ENCODE results near the gene HOXD8.

The HOXD8 gene

DNA sequence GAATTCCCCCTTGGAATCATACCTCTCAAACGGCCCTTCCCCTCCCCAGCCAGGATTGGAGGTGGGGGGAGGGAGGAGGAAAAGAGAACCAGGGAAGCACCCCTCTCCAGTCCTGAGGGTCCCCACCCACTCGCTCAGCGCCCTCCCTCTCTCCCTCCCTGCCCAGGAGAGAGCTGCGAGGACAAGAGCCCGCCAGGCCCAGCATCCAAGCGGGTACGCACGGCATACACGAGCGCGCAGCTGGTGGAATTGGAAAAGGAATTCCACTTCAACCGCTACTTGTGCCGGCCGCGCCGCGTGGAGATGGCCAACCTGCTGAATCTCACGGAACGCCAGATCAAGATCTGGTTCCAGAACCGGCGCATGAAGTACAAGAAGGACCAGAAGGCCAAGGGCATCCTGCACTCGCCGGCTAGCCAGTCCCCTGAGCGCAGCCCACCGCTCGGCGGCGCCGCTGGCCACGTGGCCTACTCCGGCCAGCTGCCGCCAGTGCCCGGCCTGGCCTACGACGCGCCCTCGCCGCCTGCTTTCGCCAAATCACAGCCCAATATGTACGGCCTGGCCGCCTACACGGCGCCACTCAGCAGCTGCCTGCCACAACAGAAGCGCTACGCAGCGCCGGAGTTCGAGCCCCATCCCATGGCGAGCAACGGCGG lies 42.0 kb downstream of the HOXD8 start:
- TF ChIP-seq, protein P1, sequence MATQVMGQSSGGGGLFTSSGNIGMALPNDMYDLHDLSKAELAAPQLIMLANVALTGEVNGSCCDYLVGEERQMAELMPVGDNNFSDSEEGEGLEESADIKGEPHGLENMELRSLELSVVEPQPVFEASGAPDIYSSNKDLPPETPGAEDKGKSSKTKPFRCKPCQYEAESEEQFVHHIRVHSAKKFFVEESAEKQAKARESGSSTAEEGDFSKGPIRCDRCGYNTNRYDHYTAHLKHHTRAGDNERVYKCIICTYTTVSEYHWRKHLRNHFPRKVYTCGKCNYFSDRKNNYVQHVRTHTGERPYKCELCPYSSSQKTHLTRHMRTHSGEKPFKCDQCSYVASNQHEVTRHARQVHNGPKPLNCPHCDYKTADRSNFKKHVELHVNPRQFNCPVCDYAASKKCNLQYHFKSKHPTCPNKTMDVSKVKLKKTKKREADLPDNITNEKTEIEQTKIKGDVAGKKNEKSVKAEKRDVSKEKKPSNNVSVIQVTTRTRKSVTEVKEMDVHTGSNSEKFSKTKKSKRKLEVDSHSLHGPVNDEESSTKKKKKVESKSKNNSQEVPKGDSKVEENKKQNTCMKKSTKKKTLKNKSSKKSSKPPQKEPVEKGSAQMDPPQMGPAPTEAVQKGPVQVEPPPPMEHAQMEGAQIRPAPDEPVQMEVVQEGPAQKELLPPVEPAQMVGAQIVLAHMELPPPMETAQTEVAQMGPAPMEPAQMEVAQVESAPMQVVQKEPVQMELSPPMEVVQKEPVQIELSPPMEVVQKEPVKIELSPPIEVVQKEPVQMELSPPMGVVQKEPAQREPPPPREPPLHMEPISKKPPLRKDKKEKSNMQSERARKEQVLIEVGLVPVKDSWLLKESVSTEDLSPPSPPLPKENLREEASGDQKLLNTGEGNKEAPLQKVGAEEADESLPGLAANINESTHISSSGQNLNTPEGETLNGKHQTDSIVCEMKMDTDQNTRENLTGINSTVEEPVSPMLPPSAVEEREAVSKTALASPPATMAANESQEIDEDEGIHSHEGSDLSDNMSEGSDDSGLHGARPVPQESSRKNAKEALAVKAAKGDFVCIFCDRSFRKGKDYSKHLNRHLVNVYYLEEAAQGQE (IDR thresholded peaks at IDR 0.05; ENCODE audit: insufficient read depth in 1 of 2, low read depth in 2 of 2, low read length in 2 of 2): no peak
- TF ChIP-seq SIN3A (IDR thresholded peaks at IDR 0.05; ENCODE audit: borderline replicate concordance, insufficient read depth, low read length) (no peak), TAF1 (IDR thresholded peaks at IDR 0.05; ENCODE audit: borderline replicate concordance, insufficient read depth, low read length) (no peak), FOXP2 (optimal IDR thresholded peaks at IDR 0.05; ENCODE audit: borderline replicate concordance, extremely low read depth, extremely low read length, insufficient read depth) (no peak), POLR2AphosphoS5 (IDR thresholded peaks at IDR 0.05; ENCODE audit: low read depth, low read length) (no peak)

- TF ChIP-seq POLR2AphosphoS5 (IDR thresholded peaks at IDR 0.05; ENCODE audit: low read depth, low read length) (no peak), TAF1 (IDR thresholded peaks at IDR 0.05; ENCODE audit: borderline replicate concordance, insufficient read depth, low read length) (no peak), SIN3A (IDR thresholded peaks at IDR 0.05; ENCODE audit: borderline replicate concordance, insufficient read depth, low read length) (no peak), FOXP2 (optimal IDR thresholded peaks at IDR 0.05; ENCODE audit: borderline replicate concordance, extremely low read depth, extremely low read length, insufficient read depth) (no peak)
- TF ChIP-seq, protein P1 (IDR thresholded peaks at IDR 0.05; ENCODE audit: insufficient read depth in 1 of 2, low read depth in 2 of 2, low read length in 2 of 2): no peak
Measured at GRCh38 chr2:176172007-176172894, 42.7 kb downstream of the HOXD8 start.

- no peak for TF ChIP-seq TAF1 (IDR thresholded peaks at IDR 0.05; ENCODE audit: borderline replicate concordance, insufficient read depth, low read length)
- no peak for TF ChIP-seq FOXP2 (optimal IDR thresholded peaks at IDR 0.05; ENCODE audit: borderline replicate concordance, extremely low read depth, extremely low read length, insufficient read depth)
- no peak for TF ChIP-seq POLR2AphosphoS5 (IDR thresholded peaks at IDR 0.05; ENCODE audit: low read depth, low read length)
- TF ChIP-seq SIN3A (IDR thresholded peaks at IDR 0.05; ENCODE audit: borderline replicate concordance, insufficient read depth, low read length): no peak
Measured at GRCh38 chr2:176172895-176173566, 43.5 kb downstream of the HOXD8 start.

DNA sequence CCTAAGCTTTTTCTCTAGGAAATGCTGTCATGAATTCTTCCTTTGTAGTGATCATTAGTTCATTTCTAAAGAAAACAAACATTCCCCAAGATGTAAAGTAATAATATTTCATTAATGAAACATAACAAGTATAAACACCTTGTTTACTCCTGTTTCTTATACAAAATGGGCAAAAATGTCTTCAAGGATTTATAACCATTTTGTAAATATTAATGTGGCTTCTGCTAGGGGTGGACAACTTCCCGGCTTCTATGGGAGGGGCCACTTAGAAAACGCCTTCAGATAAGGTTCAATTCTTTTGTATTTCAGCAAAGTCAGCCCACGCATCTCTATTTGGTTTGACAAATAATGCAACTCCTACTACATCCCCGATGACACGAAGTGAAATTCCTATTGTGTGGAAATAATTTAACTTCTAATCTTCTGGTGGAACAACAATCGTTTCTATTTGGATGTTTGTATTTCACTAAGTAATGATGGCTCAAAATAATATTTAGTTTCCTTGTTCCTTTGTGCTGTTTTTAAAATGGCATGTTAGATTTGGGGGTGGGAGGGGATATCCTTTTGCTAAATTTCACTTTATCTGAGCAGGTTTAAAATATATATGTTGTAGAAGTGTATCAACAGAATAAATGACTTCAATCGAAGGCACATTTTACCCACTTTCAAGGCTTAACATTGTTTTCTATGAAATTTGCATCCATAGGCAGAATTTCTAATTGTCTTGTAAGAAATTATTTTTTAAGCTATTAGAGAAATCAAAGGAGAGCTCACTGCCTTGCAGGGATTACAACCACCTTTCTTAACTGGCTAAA lies 44.3 kb downstream of the HOXD8 start:
- TF ChIP-seq, protein P1 (IDR thresholded peaks at IDR 0.05; ENCODE audit: insufficient read depth in 1 of 2, low read depth in 2 of 2, low read length in 2 of 2): no peak
- TF ChIP-seq FOXP2 (optimal IDR thresholded peaks at IDR 0.05; ENCODE audit: borderline replicate concordance, extremely low read depth, extremely low read length, insufficient read depth) (no peak), POLR2AphosphoS5 (IDR thresholded peaks at IDR 0.05; ENCODE audit: low read depth, low read length) (no peak), TAF1 (IDR thresholded peaks at IDR 0.05; ENCODE audit: borderline replicate concordance, insufficient read depth, low read length) (no peak), SIN3A (IDR thresholded peaks at IDR 0.05; ENCODE audit: borderline replicate concordance, insufficient read depth, low read length) (no peak)
